WTC11 (cell line): Measurements from ENCODE around the gene TEKT5. TPM values are rescaled to one million over a fixed set of nuclear protein-coding genes. Genes with fewer than 3 reads are reported as not detected.

ENCODE experiments used
- AFF4 ChIP-seq: sonication (generic); formaldehyde crosslinking; IDR thresholded peaks from 2 replicates; pipeline ENCODE4 v1.8.1; 2023; ENCODE audit warnings: mild to moderate bottlenecking, missing genetic modification reagents, borderline replicate concordance
- ATF1 ChIP-seq: sonication (generic); formaldehyde crosslinking; IDR thresholded peaks from 2 replicates; pipeline ENCODE4 v1.8.1; 2023; ENCODE audit warnings: mild to moderate bottlenecking, moderate library complexity, missing genetic modification reagents
- ATF2 ChIP-seq: sonication (generic); formaldehyde crosslinking; IDR thresholded peaks from 2 replicates; pipeline ENCODE4 v1.8.1; 2022; ENCODE audit warnings: low read depth, missing genetic modification reagents, borderline replicate concordance
- CREM ChIP-seq: sonication (generic); formaldehyde crosslinking; IDR thresholded peaks from 2 replicates; pipeline ENCODE4 v1.8.1; 2022; ENCODE audit warnings: mild to moderate bottlenecking, missing genetic modification reagents, moderate library complexity
- CTCF ChIP-seq: fragments of 200-600 bp; IDR thresholded peaks from 2 replicates; pipeline ENCODE4 v1.8.0; 2022; ENCODE audit warnings: antibody characterized with exemption
- ETV6 ChIP-seq: sonication (generic); formaldehyde crosslinking; IDR thresholded peaks from 2 replicates; pipeline ENCODE4 v1.8.1; 2022; ENCODE audit warnings: mild to moderate bottlenecking, missing genetic modification reagents
- FOXJ3 ChIP-seq: sonication (generic); formaldehyde crosslinking; IDR thresholded peaks from 2 replicates; pipeline ENCODE4 v1.9.0; 2021; ENCODE audit warnings: missing genetic modification reagents, mild to moderate bottlenecking, borderline replicate concordance
- GABPB1 ChIP-seq: sonication (generic); formaldehyde crosslinking; IDR thresholded peaks from 2 replicates; pipeline ENCODE4 v1.8.1; 2023; ENCODE audit warnings: mild to moderate bottlenecking, missing genetic modification reagents
- JUN ChIP-seq: sonication (generic); formaldehyde crosslinking; IDR thresholded peaks from 2 replicates; pipeline ENCODE4 v1.8.0; 2023; ENCODE audit warnings: mild to moderate bottlenecking, missing genetic modification reagents
- KAT7 ChIP-seq: sonication (generic); formaldehyde crosslinking; IDR thresholded peaks from 2 replicates; pipeline ENCODE4 v1.8.1; 2023; ENCODE audit warnings: missing genetic modification reagents, mild to moderate bottlenecking, borderline replicate concordance
- MYBL2 ChIP-seq: sonication (generic); formaldehyde crosslinking; IDR thresholded peaks from 2 replicates; pipeline ENCODE4 v1.8.1; 2023; ENCODE audit warnings: mild to moderate bottlenecking, moderate library complexity, missing genetic modification reagents
- NFE2L1 ChIP-seq: sonication (generic); formaldehyde crosslinking; IDR thresholded peaks from 2 replicates; pipeline ENCODE4 v1.8.1; 2023; ENCODE audit warnings: missing genetic modification reagents
- NR2C2 ChIP-seq: sonication (generic); formaldehyde crosslinking; IDR thresholded peaks from 2 replicates; pipeline ENCODE4 v1.8.0; 2022; ENCODE audit warnings: mild to moderate bottlenecking, missing genetic modification reagents
- NR3C1 ChIP-seq: sonication (generic); formaldehyde crosslinking; conservative IDR thresholded peaks from 2 replicates; pipeline ENCODE4 v1.8.1; 2023; ENCODE audit warnings: low read depth, mild to moderate bottlenecking, missing genetic modification reagents
- OVOL2 ChIP-seq: fragments of 250-450 bp; sonication (Bioruptor Pico); IDR thresholded peaks from 2 replicates; pipeline ENCODE4 v1.9.0; 2021; ENCODE audit warnings: mild to moderate bottlenecking, borderline replicate concordance
- SMAD4 ChIP-seq: sonication (generic); formaldehyde crosslinking; IDR thresholded peaks from 2 replicates; pipeline ENCODE4 v1.8.0; 2022; ENCODE audit warnings: mild to moderate bottlenecking, missing genetic modification reagents
- SOX15 ChIP-seq: fragments of 250-450 bp; sonication (Bioruptor Pico); IDR thresholded peaks from 2 replicates; pipeline ENCODE4 v1.9.0; 2021; ENCODE audit warnings: mild to moderate bottlenecking
- TEAD1 ChIP-seq: sonication (generic); formaldehyde crosslinking; IDR thresholded peaks from 2 replicates; pipeline ENCODE4 v1.8.0; 2022; ENCODE audit warnings: mild to moderate bottlenecking, missing genetic modification reagents
- ZBTB21 ChIP-seq: sonication (generic); formaldehyde crosslinking; IDR thresholded peaks from 2 replicates; pipeline ENCODE4 v1.8.1; 2023; ENCODE audit warnings: mild to moderate bottlenecking, missing genetic modification reagents, borderline replicate concordance
- ZNF138 ChIP-seq: sonication (generic); formaldehyde crosslinking; conservative IDR thresholded peaks from 2 replicates; pipeline ENCODE4 v1.8.1; 2022; ENCODE audit warnings: mild to moderate bottlenecking, moderate library complexity, missing genetic modification reagents
- ZNF263 ChIP-seq: sonication (generic); formaldehyde crosslinking; IDR thresholded peaks from 2 replicates; pipeline ENCODE4 v1.8.1; 2022; ENCODE audit warnings: low read depth, mild to moderate bottlenecking, moderate library complexity, missing genetic modification reagents
- ZNF317 ChIP-seq: sonication (generic); formaldehyde crosslinking; IDR thresholded peaks from 2 replicates; pipeline ENCODE4 v1.8.1; 2023; ENCODE audit warnings: low read depth, mild to moderate bottlenecking, moderate library complexity, missing genetic modification reagents, borderline replicate concordance
- ZNF512 ChIP-seq: sonication (generic); formaldehyde crosslinking; IDR thresholded peaks from 2 replicates; pipeline ENCODE4 v1.8.1; 2022; ENCODE audit warnings: missing genetic modification reagents, borderline replicate concordance
- total RNA-seq: library from RNA; stranded (reverse); gene quantifications from 3 replicates; pipeline ENCODE4 v1.2.3, GENCODE V29; 2021
- TF ChIP-seq, protein P1 (sequence below): fragments of 250-450 bp; sonication (Bioruptor Pico); IDR thresholded peaks from 2 replicates; pipeline ENCODE4 v1.9.0; 2021; ENCODE audit warnings: mild to moderate bottlenecking, borderline replicate concordance
- TF ChIP-seq, protein P2 (sequence below): sonication (generic); formaldehyde crosslinking; IDR thresholded peaks from 2 replicates; pipeline ENCODE4 v1.8.1; 2022; ENCODE audit warnings: mild to moderate bottlenecking, moderate library complexity, missing genetic modification reagents

Gene TEKT5
- total RNA-seq, 1 experiment from 2014 or later = 1.1 TPM

- TF ChIP-seq KAT7 (CRISPR knock-in tag) (no peak), AFF4 (CRISPR knock-in tag) (no peak), MYBL2 (CRISPR knock-in tag) (peak; percentile 60; the same call in 1 of the 2 replicates), ATF2 (CRISPR knock-in tag) (no peak), CREM (CRISPR knock-in tag) (peak; percentile 49; the same call in 1 of the 2 replicates), NR3C1 (no peak), GABPB1 (peak; percentile 92), ZNF512 (no peak), ZBTB21 (CRISPR knock-in tag) (no peak), JUN (no peak), ZNF317 (CRISPR knock-in tag) (no peak), SOX15 (CRISPR knock-in tag) (no peak), CTCF (no peak), ATF1 (CRISPR knock-in tag) (no peak), ETV6 (CRISPR knock-in tag) (0 out of 2 replicates have a peak, but pooled peaks have one; percentile 20), OVOL2 (no peak), ZNF138 (CRISPR knock-in tag) (no peak), NFE2L1 (peak; percentile 81; the same call in 1 of the 2 replicates), SMAD4 (no peak), ZNF263 (CRISPR knock-in tag) (no peak), FOXJ3 (CRISPR knock-in tag) (no peak), TEAD1 (CRISPR knock-in tag) (no peak), NR2C2 (no peak)
- TF ChIP-seq, protein P1, sequence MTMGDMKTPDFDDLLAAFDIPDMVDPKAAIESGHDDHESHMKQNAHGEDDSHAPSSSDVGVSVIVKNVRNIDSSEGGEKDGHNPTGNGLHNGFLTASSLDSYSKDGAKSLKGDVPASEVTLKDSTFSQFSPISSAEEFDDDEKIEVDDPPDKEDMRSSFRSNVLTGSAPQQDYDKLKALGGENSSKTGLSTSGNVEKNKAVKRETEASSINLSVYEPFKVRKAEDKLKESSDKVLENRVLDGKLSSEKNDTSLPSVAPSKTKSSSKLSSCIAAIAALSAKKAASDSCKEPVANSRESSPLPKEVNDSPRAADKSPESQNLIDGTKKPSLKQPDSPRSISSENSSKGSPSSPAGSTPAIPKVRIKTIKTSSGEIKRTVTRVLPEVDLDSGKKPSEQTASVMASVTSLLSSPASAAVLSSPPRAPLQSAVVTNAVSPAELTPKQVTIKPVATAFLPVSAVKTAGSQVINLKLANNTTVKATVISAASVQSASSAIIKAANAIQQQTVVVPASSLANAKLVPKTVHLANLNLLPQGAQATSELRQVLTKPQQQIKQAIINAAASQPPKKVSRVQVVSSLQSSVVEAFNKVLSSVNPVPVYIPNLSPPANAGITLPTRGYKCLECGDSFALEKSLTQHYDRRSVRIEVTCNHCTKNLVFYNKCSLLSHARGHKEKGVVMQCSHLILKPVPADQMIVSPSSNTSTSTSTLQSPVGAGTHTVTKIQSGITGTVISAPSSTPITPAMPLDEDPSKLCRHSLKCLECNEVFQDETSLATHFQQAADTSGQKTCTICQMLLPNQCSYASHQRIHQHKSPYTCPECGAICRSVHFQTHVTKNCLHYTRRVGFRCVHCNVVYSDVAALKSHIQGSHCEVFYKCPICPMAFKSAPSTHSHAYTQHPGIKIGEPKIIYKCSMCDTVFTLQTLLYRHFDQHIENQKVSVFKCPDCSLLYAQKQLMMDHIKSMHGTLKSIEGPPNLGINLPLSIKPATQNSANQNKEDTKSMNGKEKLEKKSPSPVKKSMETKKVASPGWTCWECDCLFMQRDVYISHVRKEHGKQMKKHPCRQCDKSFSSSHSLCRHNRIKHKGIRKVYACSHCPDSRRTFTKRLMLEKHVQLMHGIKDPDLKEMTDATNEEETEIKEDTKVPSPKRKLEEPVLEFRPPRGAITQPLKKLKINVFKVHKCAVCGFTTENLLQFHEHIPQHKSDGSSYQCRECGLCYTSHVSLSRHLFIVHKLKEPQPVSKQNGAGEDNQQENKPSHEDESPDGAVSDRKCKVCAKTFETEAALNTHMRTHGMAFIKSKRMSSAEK (CRISPR knock-in tag) = peak; percentile 55; the same call in 1 of the 2 replicates
- TF ChIP-seq, protein P2, sequence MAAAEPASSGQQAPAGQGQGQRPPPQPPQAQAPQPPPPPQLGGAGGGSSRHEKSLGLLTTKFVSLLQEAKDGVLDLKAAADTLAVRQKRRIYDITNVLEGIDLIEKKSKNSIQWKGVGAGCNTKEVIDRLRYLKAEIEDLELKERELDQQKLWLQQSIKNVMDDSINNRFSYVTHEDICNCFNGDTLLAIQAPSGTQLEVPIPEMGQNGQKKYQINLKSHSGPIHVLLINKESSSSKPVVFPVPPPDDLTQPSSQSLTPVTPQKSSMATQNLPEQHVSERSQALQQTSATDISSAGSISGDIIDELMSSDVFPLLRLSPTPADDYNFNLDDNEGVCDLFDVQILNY (CRISPR knock-in tag) = peak; percentile 85
Observed at GRCh38 chr16:10743610-10744369, 49.1 kb upstream of the TEKT5 start, which contains the start of gene NUBP1 (continued).
